Cardiac fibroblast (primary cell): ENCODE results near the gene OPCML.

ENCODE experiments used
- DNase-seq, 2 donors: peaks; one replicate each; pipeline versions ENCODE4 v3.0.0 to v3.0.0-alpha.2; 2010; ENCODE audit warnings: low read depth in 2 of 2
- H3K4me3 ChIP-seq, 2 donors: replicated peaks in 1 of 2; 1 replicate in 1 of 2; 2 replicates in 1 of 2; pipeline ENCODE4 v1.5.1; 2011; ENCODE audit warnings: low read depth in 2 of 2, low read length in 2 of 2, mild to moderate bottlenecking in 2 of 2, moderate library complexity in 1 of 2
- TF ChIP-seq, protein P1 (sequence below): IDR thresholded peaks from one replicate; pipeline ENCODE4 v1.5.1; 2011; ENCODE audit warnings: low read depth, mild to moderate bottlenecking, low read length, inconsistent platforms

The OPCML gene

DNA sequence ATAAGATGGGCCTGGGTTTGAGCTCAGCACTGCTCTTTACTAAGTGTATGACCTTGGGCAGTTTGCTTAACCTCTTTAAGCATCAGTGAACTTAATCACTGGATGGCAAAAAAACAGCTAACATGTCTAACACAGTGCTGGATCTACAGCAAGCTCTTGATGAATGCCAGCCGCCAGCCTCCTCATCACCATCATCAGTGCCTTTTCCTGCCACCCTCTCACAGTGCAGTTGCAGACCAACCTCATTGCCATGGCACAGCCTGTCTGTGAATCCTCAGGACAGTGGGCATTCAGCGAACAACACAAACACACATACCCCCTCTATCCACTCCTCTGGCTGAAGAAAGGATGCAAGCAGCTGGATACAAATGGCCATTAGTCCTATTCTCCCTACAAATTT lies 133.0 kb downstream of the OPCML start:
- TF ChIP-seq, protein P1, sequence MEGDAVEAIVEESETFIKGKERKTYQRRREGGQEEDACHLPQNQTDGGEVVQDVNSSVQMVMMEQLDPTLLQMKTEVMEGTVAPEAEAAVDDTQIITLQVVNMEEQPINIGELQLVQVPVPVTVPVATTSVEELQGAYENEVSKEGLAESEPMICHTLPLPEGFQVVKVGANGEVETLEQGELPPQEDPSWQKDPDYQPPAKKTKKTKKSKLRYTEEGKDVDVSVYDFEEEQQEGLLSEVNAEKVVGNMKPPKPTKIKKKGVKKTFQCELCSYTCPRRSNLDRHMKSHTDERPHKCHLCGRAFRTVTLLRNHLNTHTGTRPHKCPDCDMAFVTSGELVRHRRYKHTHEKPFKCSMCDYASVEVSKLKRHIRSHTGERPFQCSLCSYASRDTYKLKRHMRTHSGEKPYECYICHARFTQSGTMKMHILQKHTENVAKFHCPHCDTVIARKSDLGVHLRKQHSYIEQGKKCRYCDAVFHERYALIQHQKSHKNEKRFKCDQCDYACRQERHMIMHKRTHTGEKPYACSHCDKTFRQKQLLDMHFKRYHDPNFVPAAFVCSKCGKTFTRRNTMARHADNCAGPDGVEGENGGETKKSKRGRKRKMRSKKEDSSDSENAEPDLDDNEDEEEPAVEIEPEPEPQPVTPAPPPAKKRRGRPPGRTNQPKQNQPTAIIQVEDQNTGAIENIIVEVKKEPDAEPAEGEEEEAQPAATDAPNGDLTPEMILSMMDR, result no peak
- H3K4me3 ChIP-seq, result no peak overlapping the region
- DNase-seq, result no peak

DNA sequence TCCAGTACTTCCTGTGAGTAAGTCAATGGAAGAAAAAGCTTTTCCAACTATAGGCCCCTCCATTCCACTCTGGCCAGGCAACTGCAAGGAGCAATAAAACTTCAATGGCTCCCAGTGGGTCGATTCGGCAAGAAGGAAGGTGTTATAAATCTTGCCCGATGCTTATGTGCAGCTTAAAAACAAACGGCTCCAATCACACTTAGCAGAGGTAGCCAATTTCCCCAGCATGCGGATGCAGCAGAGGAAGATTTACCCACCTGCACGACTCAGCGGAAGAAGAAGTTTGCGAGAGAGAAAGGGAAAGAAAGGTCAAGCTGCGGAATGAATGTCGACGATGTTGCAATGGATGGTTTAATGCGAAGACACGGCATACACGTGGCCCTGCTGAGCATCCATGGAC lies 141.5 kb downstream of the OPCML start:
- DNase-seq, result no peak
- no peak overlapping the region for H3K4me3 ChIP-seq
- TF ChIP-seq, protein P1, result no peak

DNA sequence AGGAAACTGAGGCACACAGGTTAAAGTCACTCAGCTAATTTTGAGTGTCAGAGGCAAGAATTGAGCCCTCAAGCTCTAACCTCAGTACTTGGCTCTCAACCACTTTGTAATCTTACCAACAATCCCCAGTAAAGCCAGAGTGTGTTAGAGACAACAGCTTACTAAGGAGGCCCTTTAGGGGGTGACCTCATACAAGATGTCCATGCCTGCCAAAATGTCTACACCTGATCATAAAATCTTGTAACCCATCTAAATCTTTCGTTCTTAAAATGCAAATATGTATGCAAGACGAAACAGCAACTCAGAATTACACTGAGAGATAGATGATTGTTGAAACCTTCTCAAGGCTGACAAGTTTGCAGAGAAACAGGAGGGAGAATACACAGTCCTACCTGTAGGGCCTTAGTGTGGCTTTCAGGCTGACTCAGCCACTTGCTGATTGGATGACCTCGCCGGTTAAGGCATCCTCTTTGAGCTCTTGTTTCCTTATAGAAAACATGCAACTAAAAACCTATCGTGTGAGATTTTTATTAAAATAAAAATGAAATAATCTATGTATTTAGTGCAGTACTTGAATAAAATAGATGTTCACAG lies 143.2 kb downstream of the OPCML start:
- no peak for DNase-seq
- TF ChIP-seq, protein P1, result no peak
- H3K4me3 ChIP-seq, result no peak overlapping the region

DNA sequence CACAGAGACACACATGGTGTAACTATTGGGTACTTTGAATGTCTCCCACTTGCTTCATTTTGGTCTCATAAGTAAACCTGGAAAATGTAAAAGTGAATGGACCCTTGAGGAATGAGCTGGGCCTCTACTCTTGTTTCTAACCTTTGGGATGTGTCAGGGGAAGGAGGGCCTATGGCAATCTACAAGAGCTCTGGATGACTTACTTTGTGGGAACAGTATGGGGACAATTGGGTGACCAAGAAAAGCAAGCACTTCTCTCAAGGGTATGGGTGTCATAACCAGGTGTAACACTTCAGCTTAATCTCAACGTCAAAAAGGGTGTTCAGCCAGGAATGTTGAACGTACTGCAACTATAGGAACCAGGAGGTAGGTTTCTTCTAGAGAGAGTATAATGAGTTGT lies 144.0 kb downstream of the OPCML start:
- DNase-seq, result no peak
- TF ChIP-seq, protein P1, result no peak
- H3K4me3 ChIP-seq, result no peak overlapping the region

DNA sequence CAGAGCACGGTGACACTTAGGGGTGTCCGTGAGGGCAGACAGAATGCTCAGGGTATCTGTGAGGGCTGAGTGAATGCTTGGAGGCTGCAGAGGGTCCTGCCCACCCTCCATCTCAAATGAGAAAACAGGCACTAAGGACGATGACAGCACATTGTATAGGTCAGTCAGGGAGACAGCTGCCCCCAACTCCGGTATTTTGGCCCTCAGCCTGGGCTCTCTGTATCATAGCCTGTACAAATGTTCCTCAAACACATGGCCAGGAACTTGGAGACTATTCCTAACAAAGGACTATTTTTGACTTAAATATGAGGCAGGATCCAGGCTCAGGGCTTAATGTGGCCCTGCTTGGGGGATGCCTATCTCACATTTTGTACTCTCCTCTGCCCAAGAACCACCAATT lies 145.4 kb downstream of the OPCML start:
- DNase-seq, result no peak
- H3K4me3 ChIP-seq, result no peak overlapping the region
- TF ChIP-seq, protein P1, result no peak

DNA sequence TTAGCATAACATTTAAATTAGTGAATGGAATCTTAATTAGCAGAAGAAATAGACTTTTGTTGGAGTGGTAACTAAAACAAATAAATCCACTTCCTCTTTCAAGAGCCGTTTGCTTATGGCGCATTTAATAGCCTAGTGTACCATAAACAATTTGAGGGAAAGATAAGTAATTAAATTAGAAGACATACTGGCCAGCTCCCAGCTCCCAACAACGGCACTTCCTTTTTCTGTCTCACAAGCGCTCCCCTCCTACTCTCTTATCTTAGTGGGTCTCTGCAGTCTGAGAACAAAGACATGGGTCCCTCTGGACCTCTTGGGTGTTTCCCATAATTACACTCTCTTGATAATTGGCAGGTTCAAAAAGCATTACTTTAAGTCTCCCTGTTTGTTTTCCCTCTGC lies 146.0 kb downstream of the OPCML start:
- TF ChIP-seq, protein P1, result no peak
- no peak overlapping the region for H3K4me3 ChIP-seq
- DNase-seq, result no peak

DNA sequence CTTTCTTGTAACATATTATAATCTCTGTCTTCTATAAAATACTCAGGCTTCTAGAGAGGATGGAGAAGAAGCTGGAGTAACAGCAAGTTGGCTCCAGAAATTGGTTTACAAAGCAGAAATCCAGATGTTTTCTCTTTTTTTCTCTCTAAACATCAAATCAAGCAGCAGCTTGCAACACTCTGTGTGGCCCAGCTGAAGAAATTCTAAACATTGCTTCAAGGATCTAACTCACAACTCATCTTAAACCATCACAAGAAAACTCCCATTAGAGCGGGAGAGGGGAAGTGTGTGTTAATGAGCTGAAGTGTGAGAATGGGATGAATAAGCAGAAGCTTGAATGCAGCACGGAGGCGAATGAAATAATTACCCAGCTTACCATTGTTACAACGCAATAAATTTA lies 146.5 kb downstream of the OPCML start:
- TF ChIP-seq, protein P1, result no peak
- DNase-seq, result no peak
- no peak overlapping the region for H3K4me3 ChIP-seq
